K562 (cell line): ENCODE data around the gene RPLP2. TPM values are rescaled to one million over a fixed set of nuclear protein-coding genes. Genes with fewer than 3 reads are reported as not detected.

Experiments
- KDM5B ChIP-seq: fragments of 200-600 bp; sonication (generic); IDR thresholded peaks from 2 replicates; pipeline ENCODE4 v1.6.1; 2012; ENCODE audit warnings: low read depth, mild to moderate bottlenecking, moderate library complexity, low read length, control low read depth, inconsistent platforms; ENCODE audit not compliant: insufficient replicate concordance
- MED1 ChIP-seq: sonication (generic); formaldehyde crosslinking; IDR thresholded peaks from 2 replicates; pipeline ENCODE4 v1.8.1; 2023; ENCODE audit warnings: missing genetic modification reagents, borderline replicate concordance
- MGA ChIP-seq: fragments of 450-650 bp; IDR thresholded peaks from 2 replicates; pipeline ENCODE4 v1.6.1; 2016; ENCODE audit warnings: mild to moderate bottlenecking, moderate library complexity
- RAD21 ChIP-seq, 2 experiments: fragments of 250-450 bp in 1 of 2; fragments of 450-650 bp in 1 of 2; sonication (Bioruptor Pico) in 1 of 2; formaldehyde crosslinking in 1 of 2; IDR thresholded peaks in 1 of 2; conservative IDR thresholded peaks in 1 of 2; 2 replicates each; pipeline versions ENCODE4 v1.4.0 to v1.8.0; 2020 to 2022; ENCODE audit warnings: mild to moderate bottlenecking in 2 of 2, moderate library complexity in 1 of 2
- SUPT5H ChIP-seq: fragments of 450-650 bp; IDR thresholded peaks from 2 replicates; pipeline ENCODE4 v1.6.1; 2016
- TCF3 ChIP-seq: sonication (generic); formaldehyde crosslinking; IDR thresholded peaks from 2 replicates; pipeline ENCODE4 v1.4.0; 2020; ENCODE audit warnings: mild to moderate bottlenecking, missing genetic modification reagents
- ZBTB17 ChIP-seq: fragments of 450-650 bp; formaldehyde crosslinking; IDR thresholded peaks from 2 replicates; pipeline ENCODE4 v1.4.0; 2020; ENCODE audit warnings: mild to moderate bottlenecking
- ZBTB2 ChIP-seq: fragments of 450-650 bp; IDR thresholded peaks from 2 replicates; pipeline ENCODE4 v1.6.1; 2016; ENCODE audit warnings: antibody characterized with exemption
- ZNF740 ChIP-seq, 3 experiments: fragments of 200-800 bp in 1 of 3; sonication (Bioruptor generic) in 1 of 3; sonication (generic) in 1 of 3; formaldehyde crosslinking in 1 of 3; IDR thresholded peaks; 2 replicates each; pipeline versions ENCODE4 v1.6.1 to v1.8.0; 2016 to 2022; ENCODE audit warnings: mild to moderate bottlenecking in 2 of 3, missing compliant biosample characterization in 2 of 3, missing genetic modification characterization in 2 of 3, missing genetic modification reagents in 1 of 3
- polyA plus RNA-seq, 8 experiments: library from polyadenylated mRNA; depleted of rRNA in 4 of 8; stranded (reverse) in 5 of 8; unstranded in 3 of 8; fragments of >200 nt; fragmentation: Nextera tagmentation in 2 of 8; fragmentation: Illumina TruSeq in 1 of 8; extraction: Ambion mirVana in 2 of 8; extraction: Trizol in 1 of 8; gene quantifications; 2 replicates each; pipeline versions ENCODE4 v1.2.1 to v1.2.3, GENCODE V29; 2011 to 2014; ENCODE audit warnings: inconsistent platforms in 1 of 8, missing spikeins in 1 of 8
- total RNA-seq, 7 experiments: library from RNA; depleted of rRNA in 6 of 7; stranded (reverse); fragments of >200 nt in 6 of 7; fragmentation: Illumina TruSeq in 2 of 7; extraction: Trizol in 2 of 7; gene quantifications; 2 replicates each; pipeline versions ENCODE4 v1.2.1 to v1.2.3, GENCODE V29; 2011 to 2021; ENCODE audit warnings: low replicate concordance in 1 of 7

RPLP2 gene
- total and polyA plus RNA-seq, 9 of the 15 experiments (the other 6 are each of a cell fraction or from before 2014, with no cell fraction given), result 528 to 3,807 (median 1,633) TPM

- no peak for TF ChIP-seq MGA
- no peak for TF ChIP-seq MED1 (CRISPR knock-in tag)
- peak; percentile 80 for TF ChIP-seq SUPT5H
- TF ChIP-seq ZNF740 (CRISPR knock-in tag; IDR thresholded peaks at IDR 0.05), result peak; percentile 34; the same call in 1 of the 2 replicates
- no peak for TF ChIP-seq ZNF740 (tag; IDR thresholded peaks at IDR 0.05)
- peak; percentile 54; the same call in 1 of the 2 replicates for TF ChIP-seq ZBTB17 (CRISPR knock-in tag)
- no peak for TF ChIP-seq ZBTB2
- no peak for TF ChIP-seq RAD21 (CRISPR knock-in tag; conservative IDR thresholded peaks at IDR 0.05 in 1 of 2, IDR thresholded peaks at IDR 0.05 in 1 of 2)
- no peak for TF ChIP-seq TCF3 (CRISPR knock-in tag)
- TF ChIP-seq KDM5B, result no peak
- TF ChIP-seq, all 486 proteins: peak for 26
These were observed 3.8 kb downstream of the RPLP2 start (continued) for GRCh38 chr11:813456-814096.
